ENCODE results near the gene AK5.

- TF ChIP-seq POLR2A (IDR thresholded peaks at IDR 0.05) (no peak), CTCF (IDR thresholded peaks at IDR 0.05) (no peak)
These were observed 152.1 kb downstream of the AK5 start for GRCh38 chr1:77433934-77434333.
